Measurements from ENCODE around the gene DAAM2.

The DAAM2 gene

DNA sequence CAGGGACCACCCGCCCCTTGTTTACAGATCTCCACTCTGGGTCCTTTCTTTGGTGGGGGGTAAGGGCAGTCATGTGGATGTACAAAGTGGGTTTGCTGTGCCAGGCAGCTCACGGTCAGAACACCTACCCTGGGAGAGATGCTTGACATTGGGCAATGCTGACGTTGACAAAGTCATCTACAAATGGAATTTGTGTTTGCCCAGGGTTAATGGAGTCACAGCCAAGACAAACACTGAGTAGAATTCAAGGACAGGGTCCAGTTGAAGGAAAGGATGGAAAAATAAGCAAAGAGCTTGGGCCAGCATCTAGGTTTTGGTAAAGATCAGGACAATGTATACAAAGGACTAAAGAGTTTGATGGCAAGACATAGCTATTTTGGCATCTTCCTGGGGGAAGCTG lies 87.4 kb downstream of the DAAM2 start:
- Histone ChIP-seq H3K9me3 (ENCODE audit: insufficient read depth, low read depth, low read length) (no peaks in the 10 kb centered on the region), H3K4me3 (ENCODE audit: low read length, poor library complexity, severe bottlenecking) (no peak overlapping the region), H3K79me2 (ENCODE audit: insufficient read depth, low read length) (no peaks in the 10 kb centered on the region), H3K9ac (ENCODE audit: low read depth, low read length, poor library complexity, severe bottlenecking) (no peak overlapping the region), H3K9me2 (replicated peaks; ENCODE audit: low read depth, low read length) (no peaks in the 10 kb centered on the region), H3K4me1 (ENCODE audit: insufficient read depth, low read length, poor library complexity, severe bottlenecking) (no peaks in the 10 kb centered on the region), H2AFZ (ENCODE audit: low read length) (no peak overlapping the region), H3K4me2 (ENCODE audit: low read depth, low read length, poor library complexity, severe bottlenecking) (no peak overlapping the region), H3K36me3 (ENCODE audit: insufficient read depth, low read length) (no peaks in the 10 kb centered on the region), H3K27me3 (ENCODE audit: insufficient read depth, low read length, poor library complexity, severe bottlenecking) (no peaks in the 10 kb centered on the region), H4K20me1 (ENCODE audit: insufficient read depth, low read length, poor library complexity, severe bottlenecking) (no peaks in the 10 kb centered on the region), H3F3A (ENCODE audit: low read depth) (no peaks in the 10 kb centered on the region)
- TF ChIP-seq EZH2phosphoT487 (IDR thresholded peaks at IDR 0.05; ENCODE audit: borderline replicate concordance) = no peak
- TF ChIP-seq, protein P1, sequence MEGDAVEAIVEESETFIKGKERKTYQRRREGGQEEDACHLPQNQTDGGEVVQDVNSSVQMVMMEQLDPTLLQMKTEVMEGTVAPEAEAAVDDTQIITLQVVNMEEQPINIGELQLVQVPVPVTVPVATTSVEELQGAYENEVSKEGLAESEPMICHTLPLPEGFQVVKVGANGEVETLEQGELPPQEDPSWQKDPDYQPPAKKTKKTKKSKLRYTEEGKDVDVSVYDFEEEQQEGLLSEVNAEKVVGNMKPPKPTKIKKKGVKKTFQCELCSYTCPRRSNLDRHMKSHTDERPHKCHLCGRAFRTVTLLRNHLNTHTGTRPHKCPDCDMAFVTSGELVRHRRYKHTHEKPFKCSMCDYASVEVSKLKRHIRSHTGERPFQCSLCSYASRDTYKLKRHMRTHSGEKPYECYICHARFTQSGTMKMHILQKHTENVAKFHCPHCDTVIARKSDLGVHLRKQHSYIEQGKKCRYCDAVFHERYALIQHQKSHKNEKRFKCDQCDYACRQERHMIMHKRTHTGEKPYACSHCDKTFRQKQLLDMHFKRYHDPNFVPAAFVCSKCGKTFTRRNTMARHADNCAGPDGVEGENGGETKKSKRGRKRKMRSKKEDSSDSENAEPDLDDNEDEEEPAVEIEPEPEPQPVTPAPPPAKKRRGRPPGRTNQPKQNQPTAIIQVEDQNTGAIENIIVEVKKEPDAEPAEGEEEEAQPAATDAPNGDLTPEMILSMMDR (conservative IDR thresholded peaks at IDR 0.05; ENCODE audit: low read length) = no peak

DNA sequence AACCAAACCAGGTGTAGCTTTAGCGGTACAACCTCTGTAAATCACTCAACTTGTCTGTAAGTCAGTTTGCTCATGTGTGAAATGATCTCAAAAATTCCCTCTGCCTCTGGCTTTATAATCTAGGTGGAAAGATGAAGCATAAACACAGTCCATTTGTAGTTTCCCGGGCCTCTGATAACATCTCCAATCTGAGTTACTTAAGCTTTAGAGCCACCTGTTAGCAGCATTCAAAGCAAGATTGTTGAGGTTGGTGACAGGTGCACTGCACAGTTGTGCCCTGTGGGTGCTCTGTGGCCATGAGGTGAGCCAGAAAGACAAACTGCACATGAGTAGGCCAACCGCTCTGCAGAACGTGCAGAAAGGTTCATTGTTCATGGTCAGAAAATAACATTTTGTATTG lies 88.4 kb downstream of the DAAM2 start:
- Histone ChIP-seq H3F3A (ENCODE audit: low read depth) (no peaks in the 10 kb centered on the region), H3K9me3 (ENCODE audit: insufficient read depth, low read depth, low read length) (no peaks in the 10 kb centered on the region), H3K4me3 (ENCODE audit: low read length, poor library complexity, severe bottlenecking) (no peak overlapping the region), H2AFZ (ENCODE audit: low read length) (no peak overlapping the region), H4K20me1 (ENCODE audit: insufficient read depth, low read length, poor library complexity, severe bottlenecking) (no peaks in the 10 kb centered on the region), H3K36me3 (ENCODE audit: insufficient read depth, low read length) (no peaks in the 10 kb centered on the region), H3K9ac (ENCODE audit: low read depth, low read length, poor library complexity, severe bottlenecking) (no peak overlapping the region), H3K27me3 (ENCODE audit: insufficient read depth, low read length, poor library complexity, severe bottlenecking) (no peaks in the 10 kb centered on the region), H3K9me2 (replicated peaks; ENCODE audit: low read depth, low read length) (no peaks in the 10 kb centered on the region), H3K4me1 (ENCODE audit: insufficient read depth, low read length, poor library complexity, severe bottlenecking) (no peaks in the 10 kb centered on the region), H3K4me2 (ENCODE audit: low read depth, low read length, poor library complexity, severe bottlenecking) (no peak overlapping the region), H3K79me2 (ENCODE audit: insufficient read depth, low read length) (no peaks in the 10 kb centered on the region)
- TF ChIP-seq, protein P1 (conservative IDR thresholded peaks at IDR 0.05; ENCODE audit: low read length) = no peak
- no peak for TF ChIP-seq EZH2phosphoT487 (IDR thresholded peaks at IDR 0.05; ENCODE audit: borderline replicate concordance)

DNA sequence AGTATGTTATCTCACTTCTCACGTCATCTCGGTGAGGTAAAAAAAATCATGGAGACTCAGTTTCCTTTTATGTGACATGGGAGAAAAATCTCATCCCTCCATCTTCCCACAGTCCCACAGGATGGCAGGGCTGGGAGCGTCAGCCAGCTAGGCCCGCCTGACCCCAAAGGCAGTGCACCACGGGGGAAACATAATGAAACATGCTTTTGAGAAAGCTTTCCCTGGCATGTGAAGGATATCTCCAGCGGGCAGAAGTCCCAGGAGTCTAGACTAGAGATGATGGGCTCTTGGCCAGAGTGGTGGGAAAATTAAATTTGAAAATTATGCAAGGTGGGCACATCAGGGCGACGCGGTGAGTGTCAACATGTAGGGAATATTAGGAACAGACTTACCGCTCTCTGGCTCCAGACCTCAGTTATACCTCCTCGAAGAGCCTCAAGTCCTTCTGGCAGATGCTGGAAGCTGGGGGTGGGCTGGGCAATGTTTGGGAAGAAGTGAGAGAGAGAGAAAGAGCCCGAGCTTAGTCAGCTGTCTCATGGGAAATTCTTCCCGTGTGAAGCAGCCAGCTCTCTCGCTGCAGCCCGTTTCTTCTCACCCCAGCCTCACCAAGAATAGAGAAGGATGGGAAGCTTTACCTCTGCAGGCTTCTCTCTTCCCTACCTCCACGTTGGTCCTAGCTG lies 89.8 kb downstream of the DAAM2 start:
- Histone ChIP-seq H3K9ac (ENCODE audit: low read depth, low read length, poor library complexity, severe bottlenecking) (no peak overlapping the region), H3K4me3 (ENCODE audit: low read length, poor library complexity, severe bottlenecking) (no peak overlapping the region), H3K9me2 (replicated peaks; ENCODE audit: low read depth, low read length) (no peaks in the 10 kb centered on the region), H3K9me3 (ENCODE audit: insufficient read depth, low read depth, low read length) (no peaks in the 10 kb centered on the region), H3K27me3 (ENCODE audit: insufficient read depth, low read length, poor library complexity, severe bottlenecking) (no peaks in the 10 kb centered on the region), H4K20me1 (ENCODE audit: insufficient read depth, low read length, poor library complexity, severe bottlenecking) (no peaks in the 10 kb centered on the region), H3K79me2 (ENCODE audit: insufficient read depth, low read length) (no peaks in the 10 kb centered on the region), H3K4me2 (ENCODE audit: low read depth, low read length, poor library complexity, severe bottlenecking) (no peak overlapping the region), H3F3A (ENCODE audit: low read depth) (no peaks in the 10 kb centered on the region), H2AFZ (ENCODE audit: low read length) (no peak overlapping the region), H3K4me1 (ENCODE audit: insufficient read depth, low read length, poor library complexity, severe bottlenecking) (no peaks in the 10 kb centered on the region), H3K36me3 (ENCODE audit: insufficient read depth, low read length) (no peaks in the 10 kb centered on the region)
- TF ChIP-seq EZH2phosphoT487 (IDR thresholded peaks at IDR 0.05; ENCODE audit: borderline replicate concordance) = no peak
- TF ChIP-seq, protein P1 (conservative IDR thresholded peaks at IDR 0.05; ENCODE audit: low read length) = no peak

Data from Loucy (cell line).